Nephron (organoid): ENCODE data around the gene AFG1L.
"Not testable (repeated sequence)": the region's sequence is repeated elsewhere in the genome, so short reads cannot be mapped to it uniquely, and the experiment has no call there.

Experiments
- H3K27ac Mint-ChIP-seq, 3 experiments: 2 replicates each; pipeline ENCODE4 v1.8.0; 2020; ENCODE audit warnings: mixed read lengths in 3 of 3, mild to moderate bottlenecking in 2 of 3, moderate library complexity in 1 of 3
- H3K27me3 Mint-ChIP-seq: 2 replicates; pipeline ENCODE4 v1.8.0; 2021; ENCODE audit warnings: low read depth, mild to moderate bottlenecking, moderate library complexity, mixed read lengths
- H3K36me3 Mint-ChIP-seq: 2 replicates; pipeline ENCODE4 v1.8.0; 2020; ENCODE audit warnings: low read depth, mixed read lengths
- H3K4me1 Mint-ChIP-seq: 2 replicates; pipeline ENCODE4 v1.8.0; 2020; ENCODE audit warnings: mixed read lengths
- H3K4me3 Mint-ChIP-seq, 3 experiments: 2 replicates each; pipeline ENCODE4 v1.8.0; 2020; ENCODE audit warnings: mild to moderate bottlenecking in 3 of 3, mixed read lengths in 3 of 3, moderate library complexity in 2 of 3
- H3K9me3 Mint-ChIP-seq: 2 replicates; pipeline ENCODE4 v1.8.0; 2020; ENCODE audit warnings: mixed read lengths
- TF ChIP-seq, protein P1 (sequence below), 3 experiments: fragments of 200-600 bp; sonication (generic); IDR thresholded peaks; one replicate each; pipeline ENCODE4 v1.5.0; 2021; ENCODE audit warnings: antibody characterized with exemption in 3 of 3; ENCODE audit not compliant: unreplicated experiment in 3 of 3

Gene AFG1L

GRCh38 chr6:108312605-108313004 lies 17.8 kb downstream of the AFG1L start:
- Mint-ChIP-seq H3K4me1 (peaks cover 10% of the 10 kb centered on the region), H3K4me3 (no peak overlapping the region), H3K9me3 (no peaks in the 10 kb centered on the region), H3K27me3 (no peaks in the 10 kb centered on the region), H3K36me3 (no peaks in the 10 kb centered on the region), H3K27ac (no peak overlapping the region)
- TF ChIP-seq, protein P1, sequence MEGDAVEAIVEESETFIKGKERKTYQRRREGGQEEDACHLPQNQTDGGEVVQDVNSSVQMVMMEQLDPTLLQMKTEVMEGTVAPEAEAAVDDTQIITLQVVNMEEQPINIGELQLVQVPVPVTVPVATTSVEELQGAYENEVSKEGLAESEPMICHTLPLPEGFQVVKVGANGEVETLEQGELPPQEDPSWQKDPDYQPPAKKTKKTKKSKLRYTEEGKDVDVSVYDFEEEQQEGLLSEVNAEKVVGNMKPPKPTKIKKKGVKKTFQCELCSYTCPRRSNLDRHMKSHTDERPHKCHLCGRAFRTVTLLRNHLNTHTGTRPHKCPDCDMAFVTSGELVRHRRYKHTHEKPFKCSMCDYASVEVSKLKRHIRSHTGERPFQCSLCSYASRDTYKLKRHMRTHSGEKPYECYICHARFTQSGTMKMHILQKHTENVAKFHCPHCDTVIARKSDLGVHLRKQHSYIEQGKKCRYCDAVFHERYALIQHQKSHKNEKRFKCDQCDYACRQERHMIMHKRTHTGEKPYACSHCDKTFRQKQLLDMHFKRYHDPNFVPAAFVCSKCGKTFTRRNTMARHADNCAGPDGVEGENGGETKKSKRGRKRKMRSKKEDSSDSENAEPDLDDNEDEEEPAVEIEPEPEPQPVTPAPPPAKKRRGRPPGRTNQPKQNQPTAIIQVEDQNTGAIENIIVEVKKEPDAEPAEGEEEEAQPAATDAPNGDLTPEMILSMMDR (IDR thresholded peaks at IDR 0.05; ENCODE audit: unreplicated experiment in 3 of 3): no peak

DNA sequence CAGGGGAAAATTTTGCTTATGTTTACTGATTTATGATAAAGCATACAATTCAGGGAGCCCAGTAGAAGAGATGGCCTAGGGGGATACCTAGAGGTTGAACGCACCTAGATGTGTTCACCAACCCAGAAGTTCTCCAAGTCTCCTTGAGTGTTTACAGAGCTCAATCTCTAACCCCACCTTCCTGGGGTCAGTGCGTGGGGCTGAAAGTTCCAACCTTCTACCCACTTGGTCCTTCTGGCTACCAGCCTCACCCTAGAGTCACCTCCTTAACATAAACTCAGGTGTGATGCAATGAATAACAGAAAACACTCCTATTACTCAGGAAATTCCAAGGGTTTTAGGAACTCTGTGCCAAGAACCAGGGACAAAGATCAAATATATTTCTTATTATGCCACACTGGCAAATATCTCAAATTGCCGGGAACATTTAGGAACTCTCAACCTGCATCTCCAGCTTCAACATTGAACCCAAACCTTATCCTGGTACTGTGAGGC lies 26.4 kb downstream of the AFG1L start:
- peaks cover 8% of the 10 kb centered on the region for H3K36me3 Mint-ChIP-seq
- peaks cover 24% of the 10 kb centered on the region for H3K4me1 Mint-ChIP-seq
- no peaks in the 10 kb centered on the region for H3K9me3 Mint-ChIP-seq
- H3K4me3 Mint-ChIP-seq: no peak overlapping the region
- TF ChIP-seq, protein P1 (IDR thresholded peaks at IDR 0.05; ENCODE audit: unreplicated experiment in 3 of 3): no peak
- H3K27ac Mint-ChIP-seq: no peak overlapping the region
- no peaks in the 10 kb centered on the region for H3K27me3 Mint-ChIP-seq

- TF ChIP-seq, protein P1 (IDR thresholded peaks at IDR 0.05; ENCODE audit: unreplicated experiment in 3 of 3): no peak
- Mint-ChIP-seq H3K27ac (peak overlapping the region in 1 of 3 experiments; percentile 12), H3K9me3 (no peaks in the 10 kb centered on the region), H3K4me3 (no peak overlapping the region), H3K4me1 (peaks cover 17% of the 10 kb centered on the region), H3K27me3 (no peaks in the 10 kb centered on the region), H3K36me3 (peaks cover 20% of the 10 kb centered on the region)
These were observed 27.9 kb downstream of the AFG1L start for GRCh38 chr6:108322728-108323127.

- Mint-ChIP-seq H3K4me3 (no peak overlapping the region), H3K27ac (peak overlapping the region in 1 of 3 experiments; percentile 35), H3K36me3 (peaks cover 28% of the 10 kb centered on the region), H3K27me3 (no peaks in the 10 kb centered on the region), H3K9me3 (no peaks in the 10 kb centered on the region), H3K4me1 (peaks cover 8% of the 10 kb centered on the region)
- TF ChIP-seq, protein P1 (IDR thresholded peaks at IDR 0.05; ENCODE audit: unreplicated experiment in 3 of 3): no peak
These were observed 29.0 kb downstream of the AFG1L start for GRCh38 chr6:108323710-108324466.

- H3K4me3 Mint-ChIP-seq, H3K4me1 Mint-ChIP-seq, H3K9me3 Mint-ChIP-seq, H3K27me3 Mint-ChIP-seq, H3K27ac Mint-ChIP-seq: not testable (repeated sequence)
- H3K36me3 Mint-ChIP-seq: peaks cover 23% of the 10 kb centered on the region
These were observed 35.4 kb downstream of the AFG1L start for GRCh38 chr6:108330221-108330785.

DNA sequence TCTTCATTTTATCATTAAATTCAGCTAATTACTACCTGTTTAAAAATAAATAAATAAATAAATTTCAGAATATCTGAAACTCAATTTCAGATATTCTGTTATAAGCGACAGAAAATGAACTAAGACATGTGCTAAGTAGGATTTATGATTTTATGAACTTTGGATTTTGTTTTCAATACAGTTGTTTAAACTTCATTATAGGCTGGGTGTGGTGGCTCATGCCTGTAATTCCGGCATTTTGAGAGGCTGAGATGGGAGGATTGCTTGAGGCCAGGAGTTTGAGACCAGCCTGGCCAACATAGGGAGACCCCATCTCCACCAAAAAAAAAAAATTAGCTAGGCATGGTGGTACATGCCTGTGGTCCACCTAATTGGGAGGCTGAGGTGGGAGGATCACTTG lies 36.0 kb downstream of the AFG1L start:
- H3K27me3 Mint-ChIP-seq: no peaks in the 10 kb centered on the region
- no peaks in the 10 kb centered on the region for H3K4me1 Mint-ChIP-seq

More for the DNA sequence above, 36.0 kb downstream of the AFG1L start:
- peaks cover 23% of the 10 kb centered on the region for H3K36me3 Mint-ChIP-seq
- TF ChIP-seq, protein P1 (IDR thresholded peaks at IDR 0.05; ENCODE audit: unreplicated experiment in 3 of 3): no peak
- no peak overlapping the region for H3K27ac Mint-ChIP-seq
- no peaks in the 10 kb centered on the region for H3K9me3 Mint-ChIP-seq
- no peak overlapping the region for H3K4me3 Mint-ChIP-seq
